HG03196 (cell line): Measurements from ENCODE around the gene CD200.
A peak's percentile ranks its signal among the peaks of the same experiment; 100 is the strongest.

Source experiments
- ATAC-seq: cut with Tn5 transposase; IDR thresholded peaks from one replicate; pipeline ENCODE4 v1.9.1; 2021; ENCODE audit not compliant: unreplicated experiment

The CD200 gene, protein sequence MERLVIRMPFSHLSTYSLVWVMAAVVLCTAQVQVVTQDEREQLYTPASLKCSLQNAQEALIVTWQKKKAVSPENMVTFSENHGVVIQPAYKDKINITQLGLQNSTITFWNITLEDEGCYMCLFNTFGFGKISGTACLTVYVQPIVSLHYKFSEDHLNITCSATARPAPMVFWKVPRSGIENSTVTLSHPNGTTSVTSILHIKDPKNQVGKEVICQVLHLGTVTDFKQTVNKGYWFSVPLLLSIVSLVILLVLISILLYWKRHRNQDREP

DNA sequence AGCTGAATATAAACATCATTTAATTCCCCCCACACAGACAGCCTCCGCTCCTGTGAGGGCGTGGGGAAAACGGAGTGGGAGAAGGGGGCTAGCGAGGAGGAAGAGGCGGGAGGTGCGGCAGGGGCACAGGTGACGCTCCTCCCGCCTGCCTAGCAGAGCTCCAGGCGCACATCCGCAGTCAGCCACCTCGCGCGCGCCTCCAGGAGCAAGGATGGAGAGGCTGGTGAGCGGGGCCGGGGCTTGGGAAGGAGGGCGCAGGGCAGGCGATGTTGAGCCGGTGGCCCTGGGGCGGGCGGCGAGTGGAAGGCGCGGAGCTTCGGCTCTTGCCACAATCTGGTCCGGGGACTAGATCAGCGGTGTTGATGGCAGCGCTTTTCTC, at the start of gene CD200:
Gene CD200, plus strand, starts transcription at position 155 of the 379 bp plus-strand sequence. Its CDS starts 57 bp downstream, at position 212.
- peak; percentile 65 for ATAC-seq

GRCh38 chr3:112289011-112289410, 43.9 kb upstream of the CD200 start:
- ATAC-seq: no peak

GRCh38 chr3:112293368-112294321, 39.3 kb upstream of the CD200 start, which contains the start of gene SLC9C1:
TSS of gene SLC9C1 (minus strand) at chr3:112294216. CDS start at chr3:112286791, 7,425 bp downstream.
- peak; percentile 48 for ATAC-seq

DNA sequence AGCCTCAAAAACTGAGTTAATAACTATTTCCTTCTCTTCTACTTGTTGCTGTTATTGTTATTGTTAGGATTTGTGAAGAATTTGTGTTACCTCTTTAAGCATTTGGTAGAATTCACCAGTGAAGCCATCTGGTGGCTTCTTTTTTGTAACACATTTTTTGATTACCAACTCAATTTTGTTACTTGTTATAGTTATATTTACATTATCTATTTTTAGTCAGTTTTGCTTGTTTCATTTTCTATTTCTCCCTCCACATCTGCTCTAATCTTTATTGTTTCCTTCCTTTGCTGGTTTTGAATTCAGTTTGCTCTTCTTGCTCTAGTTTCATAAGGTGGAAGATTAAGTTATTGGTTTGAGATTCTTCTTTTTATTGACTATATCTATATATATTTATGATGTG, 35.2 kb upstream of the CD200 start:
- ATAC-seq: no peak

GRCh38 chr3:112298781-112299180, 34.2 kb upstream of the CD200 start:
- no peak for ATAC-seq

GRCh38 chr3:112302150-112302830, 30.7 kb upstream of the CD200 start:
- no peak for ATAC-seq

- no peak for ATAC-seq
These were observed 29.8 kb upstream of the CD200 start for GRCh38 chr3:112302881-112303763.

GRCh38 chr3:112303764-112304325, 29.1 kb upstream of the CD200 start:
- ATAC-seq: no peak

- no peak for ATAC-seq
These were observed 28.3 kb upstream of the CD200 start for GRCh38 chr3:112304611-112305010.

GRCh38 chr3:112306825-112307224, 26.1 kb upstream of the CD200 start:
- no peak for ATAC-seq

GRCh38 chr3:112307557-112307956, 25.4 kb upstream of the CD200 start:
- ATAC-seq: no peak

GRCh38 chr3:112308151-112308911, 24.6 kb upstream of the CD200 start:
- no peak for ATAC-seq

- no peak for ATAC-seq
These were observed 18.3 kb upstream of the CD200 start for GRCh38 chr3:112314649-112315048.

- ATAC-seq: no peak
These were observed 17.2 kb upstream of the CD200 start for GRCh38 chr3:112315791-112316190.

DNA sequence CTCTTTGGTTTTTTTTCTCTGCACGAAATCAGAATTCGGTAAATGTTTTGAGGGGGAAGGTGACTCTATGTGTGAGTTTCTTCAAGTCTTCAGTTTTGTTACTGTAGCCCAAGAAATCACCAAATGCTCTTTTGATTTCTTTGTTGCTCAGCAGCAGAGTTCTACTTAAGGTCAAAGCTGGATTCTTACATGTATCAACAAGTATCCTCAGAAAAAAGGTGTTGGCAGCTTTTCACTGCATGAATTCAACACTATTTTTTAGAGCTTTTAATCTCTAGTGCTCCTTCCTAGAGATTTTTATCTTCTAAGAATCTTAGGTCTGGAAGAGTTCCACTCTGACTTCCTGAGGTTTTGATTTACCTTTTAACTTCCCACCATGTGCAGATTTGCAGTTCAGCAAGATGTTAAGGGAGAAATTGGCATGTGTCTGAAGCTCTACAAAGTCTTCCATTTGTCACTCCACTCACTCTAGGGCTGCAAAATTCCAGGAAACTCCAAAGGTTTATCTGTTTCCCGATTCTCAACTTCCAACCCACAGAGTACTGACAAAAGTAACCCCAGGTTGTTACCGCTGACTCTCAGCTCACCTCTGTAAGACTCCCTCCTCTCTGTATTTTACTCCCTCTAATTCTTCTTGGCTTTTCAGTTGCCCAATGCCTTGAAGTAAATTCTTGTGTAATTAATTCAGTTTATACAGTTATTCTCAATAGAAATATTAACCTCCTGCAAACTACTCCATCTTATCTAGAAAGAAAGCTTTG, 13.3 kb upstream of the CD200 start:
- no peak for ATAC-seq

- ATAC-seq: no peak
These were observed 12.3 kb upstream of the CD200 start for GRCh38 chr3:112320691-112321090.

DNA sequence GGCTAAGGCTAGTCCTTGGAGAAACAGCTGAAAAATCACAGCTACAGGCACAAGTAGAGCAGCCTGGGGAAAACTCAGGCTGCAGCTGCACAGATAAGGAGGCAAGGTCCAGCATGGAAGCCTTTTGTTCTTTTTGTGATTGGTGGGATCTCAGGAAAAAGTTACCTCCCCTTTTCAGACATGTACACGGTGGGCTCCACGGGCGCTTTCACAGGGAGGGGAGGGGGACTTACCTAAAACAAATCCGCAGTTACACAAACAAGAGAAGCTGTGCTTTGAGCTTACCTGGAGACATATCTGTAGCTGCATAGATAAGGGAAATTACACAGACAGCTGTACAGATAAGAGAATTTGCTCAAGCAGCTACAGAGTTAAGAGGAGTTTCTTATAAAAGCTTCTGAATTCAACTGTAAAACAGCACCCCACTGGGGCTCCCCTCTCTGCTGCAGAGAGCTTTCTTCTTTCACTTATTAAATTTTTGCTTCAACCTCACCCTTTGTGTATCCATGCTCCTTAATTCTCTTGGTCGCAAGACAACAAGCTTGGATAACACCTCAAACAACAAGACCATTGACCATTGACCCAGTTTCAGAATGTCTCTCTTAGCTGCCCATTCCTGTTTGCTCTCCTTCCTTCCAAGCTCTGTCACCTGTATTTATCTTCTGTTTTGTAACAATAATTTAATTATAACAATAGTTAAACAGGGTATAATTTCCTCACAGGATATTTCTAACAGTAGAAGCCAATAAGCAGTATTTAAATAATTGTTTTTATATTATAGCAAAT, 10.9 kb upstream of the CD200 start:
- no peak for ATAC-seq
